Measurements from ENCODE around the gene ZNF681. TPM values are rescaled to one million over a fixed set of nuclear protein-coding genes. Genes with fewer than 3 reads are reported as not detected.
"Not testable (repeated sequence)": the region's sequence is repeated elsewhere in the genome, so short reads cannot be mapped to it uniquely, and the experiment has no call there.

Gene ZNF681
- 6.8 TPM for total RNA-seq

DNA sequence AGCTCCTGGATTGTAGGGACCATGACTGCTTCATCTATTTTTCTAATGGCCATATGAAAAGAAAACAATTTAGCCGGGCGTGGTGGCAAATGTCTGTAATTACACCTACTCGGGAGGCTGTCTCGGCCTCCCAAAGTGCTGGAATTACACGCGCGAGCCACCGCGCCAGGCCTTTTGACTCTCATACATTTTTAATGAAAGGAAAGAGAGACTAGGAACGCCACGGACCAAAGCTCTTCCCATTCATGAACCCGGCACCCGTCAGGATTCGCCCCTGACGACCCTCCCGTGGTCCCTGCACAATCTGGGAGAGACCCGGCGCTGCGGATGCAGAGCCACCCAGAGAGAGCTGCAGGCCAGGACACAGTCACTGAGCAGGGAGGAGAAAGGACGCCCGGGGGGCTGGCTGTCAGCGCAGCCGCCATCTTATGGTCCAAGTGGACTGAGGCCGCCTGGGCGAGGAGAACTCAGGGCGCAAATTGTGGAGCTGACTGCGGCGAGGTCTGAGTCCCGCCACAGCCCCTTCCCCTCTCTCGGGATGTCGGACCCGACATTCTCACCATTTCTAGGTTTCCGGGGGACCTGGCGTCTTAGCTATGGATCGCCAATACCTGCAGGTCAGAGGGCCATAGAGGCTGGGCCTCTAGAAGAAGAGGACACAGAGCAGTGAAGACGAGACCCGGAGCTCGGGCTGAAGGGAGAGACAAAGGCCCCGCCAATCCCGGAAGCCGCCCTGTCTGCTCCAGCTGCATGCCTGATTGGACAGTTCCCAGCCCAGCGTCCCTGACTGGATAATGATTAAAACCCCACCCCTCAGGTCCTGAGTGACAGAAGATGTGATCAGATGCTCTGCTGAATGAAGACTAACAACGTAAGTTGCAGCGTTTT lies at the start of gene ZNF681:
Gene ZNF681, minus strand, starts transcription at position 705 of the 888 bp plus-strand sequence. Its CDS starts 142 bp downstream, at position 563.
- peak; percentile 92 for DNase-seq (ENCODE audit: low spot score)

DNA sequence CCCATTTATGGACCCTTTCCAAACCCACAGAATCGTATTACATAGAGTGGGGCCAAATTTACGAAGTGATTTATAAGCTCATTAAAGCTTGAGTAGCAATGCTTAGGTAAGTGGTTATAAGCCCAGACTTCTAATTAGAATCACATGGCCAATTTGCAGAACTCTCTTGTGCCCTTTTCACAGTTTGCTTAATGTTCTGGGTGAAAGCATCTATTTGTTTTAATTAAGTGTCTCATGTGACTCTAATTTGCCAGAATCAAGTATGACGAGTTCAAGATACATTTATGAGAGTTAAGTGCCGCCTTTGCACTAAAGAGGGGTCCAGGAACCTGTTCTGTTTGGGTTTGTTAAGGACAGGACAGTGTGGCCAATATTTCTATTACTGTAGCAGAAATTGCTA lies 46.0 kb upstream of the ZNF681 start:
- no peak for DNase-seq (ENCODE audit: low spot score)

DNA sequence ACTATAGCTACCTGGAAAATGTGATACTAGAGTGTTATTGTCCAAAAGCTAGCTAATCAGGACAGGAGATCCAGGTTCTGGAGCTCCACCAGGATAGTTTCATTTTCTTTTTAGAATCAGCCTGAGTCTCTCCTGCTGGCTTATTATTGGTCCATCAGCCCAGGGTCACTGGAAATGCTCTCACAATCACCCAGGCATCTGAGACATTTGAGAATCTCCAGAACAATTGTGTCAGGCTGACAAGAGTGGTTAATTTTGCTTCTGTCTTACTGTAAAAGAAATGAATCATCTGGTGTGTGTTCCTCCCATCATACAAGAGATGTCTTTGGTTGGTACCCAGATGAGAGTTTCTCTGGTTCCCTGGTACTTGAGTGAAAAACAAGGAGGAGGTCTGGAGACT lies 43.6 kb upstream of the ZNF681 start:
- no peak for DNase-seq (ENCODE audit: low spot score)

DNA sequence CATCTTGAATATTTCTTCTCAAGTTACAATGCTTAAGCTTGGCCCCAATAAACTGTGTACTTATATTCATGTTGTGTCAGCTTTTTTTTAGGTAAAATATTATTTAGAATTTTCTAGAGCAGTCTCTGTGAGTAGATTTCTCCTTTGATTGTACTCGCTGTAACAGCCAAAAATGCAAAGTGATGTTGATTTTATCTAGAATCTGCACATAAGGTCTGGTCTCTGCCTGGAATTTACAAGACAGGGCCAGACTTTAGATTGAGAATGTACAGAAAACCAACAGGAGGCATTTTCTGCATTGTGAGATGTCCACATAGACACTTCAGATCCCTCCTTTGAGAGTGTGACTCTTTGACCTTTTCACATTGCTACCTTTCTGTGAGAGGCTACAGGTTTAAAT lies 43.1 kb upstream of the ZNF681 start:
- DNase-seq (ENCODE audit: low spot score), result no peak

DNA sequence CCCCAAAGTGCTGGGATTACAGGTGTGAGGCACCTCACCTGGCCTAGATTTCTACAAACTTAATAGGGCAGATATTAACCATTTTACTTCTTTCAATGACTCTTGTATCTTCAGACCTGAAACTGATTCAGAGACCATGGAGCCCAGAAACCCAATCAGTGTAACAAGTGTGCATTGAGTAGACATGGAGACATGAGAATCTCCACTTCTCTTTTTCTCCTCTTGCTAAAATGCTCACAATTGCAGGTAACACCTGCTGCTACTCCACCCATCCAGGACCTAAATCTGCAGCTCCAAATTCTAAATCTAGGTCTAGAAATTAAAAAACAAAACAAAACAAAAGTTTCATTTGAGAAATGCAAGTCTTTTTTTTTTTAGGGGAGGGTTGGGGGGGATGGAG lies 42.2 kb upstream of the ZNF681 start:
- DNase-seq (ENCODE audit: low spot score), result no peak

DNA sequence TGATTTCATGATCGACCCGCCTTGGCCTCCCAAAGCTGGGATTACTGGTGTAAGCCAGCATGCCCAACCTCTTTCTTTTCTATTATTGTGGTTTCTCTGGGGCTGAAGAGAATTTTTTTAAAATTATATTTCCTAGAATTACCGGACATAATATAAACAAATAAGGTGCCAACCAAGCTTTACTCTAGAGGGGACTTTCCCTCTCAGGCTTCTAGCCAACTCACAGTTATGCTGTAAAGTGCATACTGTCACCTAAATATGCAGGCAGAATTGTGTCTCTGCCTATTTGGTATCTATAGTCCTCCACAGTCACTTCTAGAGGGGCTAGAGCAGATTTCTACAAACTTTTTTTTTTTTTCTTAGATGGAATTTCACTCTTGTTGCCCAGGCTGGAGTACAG lies 41.6 kb upstream of the ZNF681 start:
- DNase-seq (ENCODE audit: low spot score), result no peak

DNA sequence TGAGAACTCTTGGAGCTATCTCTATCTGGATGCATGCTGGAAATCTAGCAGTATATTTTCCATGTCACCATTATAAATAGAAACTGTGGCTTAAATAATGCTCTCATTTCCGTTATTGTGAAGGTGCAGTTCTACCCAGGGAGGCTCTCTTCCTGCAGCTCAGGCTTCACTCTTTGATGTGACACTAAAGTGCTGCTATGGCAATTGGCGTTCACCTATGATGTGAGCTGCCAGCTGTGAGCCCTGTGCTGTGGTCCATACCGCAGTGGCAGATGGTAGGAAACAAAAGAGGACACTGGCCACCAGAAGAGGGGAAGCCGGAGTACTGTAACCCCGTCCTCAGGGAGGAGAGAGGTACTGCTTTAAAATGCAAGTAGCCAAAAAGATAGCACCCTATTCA lies 40.6 kb upstream of the ZNF681 start:
- DNase-seq (ENCODE audit: low spot score), result no peak

DNA sequence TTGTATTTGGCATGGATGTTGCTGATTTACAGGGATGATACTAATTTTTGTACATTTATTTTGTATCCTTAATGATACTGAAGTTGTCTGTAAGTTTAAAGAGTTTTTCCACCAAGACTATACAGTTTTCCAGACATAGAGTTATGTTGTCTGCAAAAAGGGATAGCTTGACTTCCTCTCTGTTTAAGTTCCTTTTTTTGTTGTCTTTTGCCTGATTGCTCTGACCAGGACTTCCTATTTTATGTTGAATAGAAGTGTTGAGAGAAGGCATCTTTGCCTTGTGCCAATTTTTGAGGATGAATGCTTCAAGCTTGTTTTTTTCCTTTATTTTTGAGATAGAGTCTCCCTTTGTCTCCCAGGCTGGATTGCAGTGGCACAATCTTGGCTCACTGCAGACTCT lies 36.8 kb upstream of the ZNF681 start:
- no peak for DNase-seq (ENCODE audit: low spot score)

DNA sequence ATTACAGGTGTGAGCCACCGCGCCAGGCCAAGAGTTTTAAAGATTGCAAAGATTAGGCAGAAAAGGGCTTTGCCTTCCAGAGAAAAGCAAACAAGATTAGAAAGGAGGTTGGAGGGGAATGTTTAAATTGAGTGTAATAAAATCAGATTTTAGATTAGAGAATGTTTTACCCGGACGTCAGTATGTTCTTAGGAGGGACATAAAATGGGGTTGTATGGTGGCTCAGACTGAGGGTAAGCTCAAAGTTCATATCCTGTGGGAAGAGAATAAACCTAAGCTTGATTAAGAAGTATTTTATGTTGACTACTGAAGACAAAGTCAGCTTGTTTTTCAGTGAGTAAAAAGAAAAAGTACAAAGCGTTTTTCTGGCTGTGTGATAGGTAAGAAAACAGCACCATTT lies 34.1 kb upstream of the ZNF681 start:
- no peak for DNase-seq (ENCODE audit: low spot score)

DNA sequence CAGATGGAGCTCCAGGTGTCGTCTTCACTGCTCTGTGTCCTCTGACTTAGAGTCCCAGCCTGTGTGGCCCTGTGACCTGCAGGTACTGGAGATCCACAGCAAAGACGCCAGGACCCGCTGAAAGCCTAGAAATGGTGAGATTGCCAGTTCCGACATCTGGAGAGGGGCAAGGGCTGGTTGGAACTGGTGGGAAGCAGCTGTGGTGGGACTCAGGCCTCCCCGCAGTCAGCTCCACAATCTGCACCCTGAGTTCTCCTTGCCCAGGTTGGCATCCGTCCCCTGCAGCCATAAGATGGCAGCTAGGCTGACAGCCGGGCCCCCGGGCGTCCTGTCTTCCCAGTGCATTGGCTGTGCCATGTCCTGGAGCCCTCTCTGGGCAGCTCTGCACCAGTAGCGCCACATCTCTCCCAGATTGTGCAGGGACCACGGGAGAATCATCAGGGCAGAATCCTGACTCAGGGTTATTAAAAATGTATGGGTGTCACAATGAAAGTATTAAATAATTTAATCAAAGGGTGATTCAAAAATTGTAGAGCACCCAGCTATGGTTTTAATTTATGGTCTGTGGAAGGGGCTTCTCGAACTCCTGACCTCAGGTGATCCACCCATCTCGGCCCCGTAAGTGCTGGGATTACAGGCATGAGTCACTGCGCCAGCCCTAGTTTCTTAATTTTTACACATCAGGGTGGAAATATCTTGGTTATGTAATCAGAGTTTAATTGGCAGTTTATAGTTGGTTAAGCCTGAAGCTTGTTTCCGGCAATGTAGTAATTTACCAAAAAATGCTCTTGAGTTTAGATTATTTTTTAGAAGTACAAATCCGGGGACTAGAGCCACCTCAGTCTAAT lies 32.2 kb upstream of the ZNF681 start:
- DNase-seq (ENCODE audit: low spot score), result no peak

DNA sequence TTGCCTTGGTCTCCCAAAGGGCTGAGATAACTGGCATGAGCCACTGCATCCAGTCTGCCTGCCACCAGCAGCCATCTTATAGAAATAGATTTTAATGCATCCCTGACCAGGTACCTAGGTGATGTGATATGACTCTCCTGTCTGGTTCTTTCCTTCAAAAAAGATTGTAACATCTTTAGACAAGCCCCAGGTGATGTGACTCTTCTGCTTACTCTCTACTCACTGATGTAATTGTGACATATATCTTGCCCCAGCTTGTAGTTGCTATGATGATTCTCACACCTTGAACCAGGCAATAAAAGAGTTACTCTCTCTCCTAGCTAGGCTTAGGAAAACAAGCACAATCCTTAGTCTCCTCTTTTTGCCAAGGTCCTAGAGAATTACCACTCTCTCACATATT lies 30.6 kb upstream of the ZNF681 start:
- DNase-seq (ENCODE audit: low spot score), result no peak

DNA sequence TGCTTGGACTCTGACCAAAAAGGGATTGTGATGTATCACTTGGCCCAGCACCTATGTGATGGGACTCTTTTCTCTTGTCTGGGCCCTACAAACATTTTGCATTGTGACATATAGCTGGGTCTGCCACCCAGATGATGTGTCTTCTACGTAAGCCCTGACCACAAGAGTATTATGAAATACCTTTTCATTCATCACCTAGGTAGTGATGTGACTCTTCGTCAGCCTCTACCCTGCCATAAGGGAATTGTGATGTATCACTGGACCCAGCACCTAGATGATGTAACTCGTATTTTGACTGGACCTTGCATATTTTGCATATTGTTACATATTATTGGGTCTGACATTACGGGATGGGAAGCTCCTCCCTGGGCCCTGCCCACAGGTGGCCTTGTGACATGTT lies 29.7 kb upstream of the ZNF681 start:
- no peak for DNase-seq (ENCODE audit: low spot score)

DNA sequence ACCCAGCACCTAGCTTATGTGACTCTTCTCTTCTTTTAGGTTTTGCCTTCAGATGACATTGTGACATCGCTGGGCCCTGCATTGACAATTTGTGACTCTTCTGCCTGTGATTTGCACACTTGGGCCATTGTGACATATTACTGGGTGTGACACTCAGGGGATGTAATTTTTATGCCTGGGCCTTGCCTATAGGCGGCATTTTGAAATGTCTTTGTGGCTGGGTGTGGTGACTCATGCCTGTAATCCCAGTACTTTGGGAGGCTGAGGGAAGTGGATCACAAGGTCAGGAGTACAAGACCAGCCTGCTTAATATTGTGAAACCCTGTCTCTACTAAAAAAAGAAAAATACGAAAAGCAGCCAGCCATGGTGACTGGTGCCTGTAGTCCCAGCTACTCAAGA lies 28.4 kb upstream of the ZNF681 start:
- no peak for DNase-seq (ENCODE audit: low spot score)

DNA sequence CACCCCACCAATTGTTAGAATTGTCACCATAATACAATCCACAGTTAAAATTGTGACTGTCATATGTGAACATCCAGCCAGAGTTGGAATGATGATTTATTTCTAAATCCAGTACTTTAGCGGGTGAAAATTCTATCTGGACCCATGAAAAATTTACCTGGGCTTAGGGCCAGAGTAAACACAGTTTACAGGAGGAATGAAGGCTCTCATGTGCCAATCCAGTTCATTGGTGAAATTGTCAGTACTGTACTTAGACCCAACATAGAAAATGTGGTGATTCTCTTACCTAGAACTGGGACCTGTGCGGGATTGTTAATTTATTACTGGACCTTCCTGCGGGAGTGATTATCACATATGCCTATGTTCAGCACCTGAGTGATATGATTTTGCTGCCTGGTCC lies 27.3 kb upstream of the ZNF681 start:
- DNase-seq (ENCODE audit: low spot score), result no peak

DNA sequence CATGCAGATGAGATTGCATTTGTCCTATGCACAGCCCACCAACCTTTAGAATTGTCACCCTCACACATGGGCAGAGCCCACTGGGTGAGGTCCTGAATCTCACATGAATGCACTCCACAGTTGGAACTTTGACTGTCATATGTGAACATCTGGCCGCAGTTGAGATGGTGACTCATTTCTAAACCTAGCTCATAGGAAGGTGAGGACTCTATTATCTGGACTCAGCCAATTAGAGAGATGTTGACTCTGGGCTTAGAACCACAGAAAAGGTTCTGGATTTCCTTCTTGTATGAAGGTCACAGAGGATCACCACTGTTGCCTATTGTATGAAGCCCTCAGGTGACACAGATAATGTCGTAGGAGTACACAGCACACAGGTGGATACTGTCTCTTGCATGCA lies 25.6 kb upstream of the ZNF681 start:
- no peak for DNase-seq (ENCODE audit: low spot score)

DNA sequence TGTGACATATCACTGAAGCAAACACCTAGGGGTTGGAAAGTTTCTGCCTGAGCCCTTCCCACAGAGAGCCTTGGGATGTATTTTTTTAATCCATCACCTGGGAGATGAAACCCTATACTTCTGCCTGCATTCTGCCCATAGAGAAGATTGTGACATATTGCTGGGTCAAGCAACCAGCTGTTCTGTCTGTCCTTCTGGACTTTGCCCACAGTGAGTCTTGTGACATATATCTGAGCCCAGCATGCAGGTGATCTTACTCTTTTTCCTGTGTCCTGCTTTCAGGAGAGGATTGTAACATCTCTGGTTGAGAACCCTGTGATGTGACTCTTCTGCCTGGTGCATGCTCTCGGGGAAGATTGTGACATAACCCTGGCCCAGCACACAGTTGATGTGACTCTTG lies 24.9 kb upstream of the ZNF681 start:
- no peak for DNase-seq (ENCODE audit: low spot score)

DNA sequence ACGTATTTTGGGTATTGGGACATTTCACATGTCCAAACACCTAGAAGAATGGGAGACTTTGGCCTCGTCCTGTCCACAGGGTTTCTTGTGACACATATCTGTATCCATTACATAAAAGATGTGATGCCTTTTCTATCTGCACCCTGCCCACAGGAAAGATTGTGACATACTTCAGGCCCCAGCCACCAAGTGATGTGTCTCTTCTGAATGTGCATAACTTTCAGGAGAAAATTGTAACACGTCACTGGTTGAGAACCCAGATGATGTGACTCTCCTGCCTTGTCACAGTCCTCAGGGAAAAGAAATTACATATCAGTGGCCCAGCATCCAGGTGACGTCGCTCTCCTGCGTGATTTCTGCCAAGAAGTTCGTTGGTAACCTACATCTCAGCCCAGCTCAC lies 21.0 kb upstream of the ZNF681 start:
- no peak for DNase-seq (ENCODE audit: low spot score)

DNA sequence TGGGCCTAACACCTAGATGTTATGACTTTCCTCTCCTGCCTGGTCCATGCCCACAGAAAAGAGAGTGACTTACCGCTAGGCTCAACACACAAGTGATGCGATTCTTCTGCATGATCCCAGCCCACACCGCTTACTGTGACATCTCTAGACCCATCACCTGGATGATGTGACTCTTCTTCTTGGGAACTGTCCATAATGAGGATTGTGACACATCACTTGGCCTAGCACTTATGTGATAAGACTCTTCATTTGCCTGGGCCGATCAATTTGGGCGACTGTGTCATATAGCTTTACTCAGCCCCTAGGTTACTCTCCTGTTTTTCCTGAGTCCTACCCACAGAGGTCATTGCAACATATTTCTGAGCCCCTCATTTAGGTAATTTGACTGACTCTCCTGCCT lies 19.9 kb upstream of the ZNF681 start:
- DNase-seq (ENCODE audit: low spot score), result no peak

DNA sequence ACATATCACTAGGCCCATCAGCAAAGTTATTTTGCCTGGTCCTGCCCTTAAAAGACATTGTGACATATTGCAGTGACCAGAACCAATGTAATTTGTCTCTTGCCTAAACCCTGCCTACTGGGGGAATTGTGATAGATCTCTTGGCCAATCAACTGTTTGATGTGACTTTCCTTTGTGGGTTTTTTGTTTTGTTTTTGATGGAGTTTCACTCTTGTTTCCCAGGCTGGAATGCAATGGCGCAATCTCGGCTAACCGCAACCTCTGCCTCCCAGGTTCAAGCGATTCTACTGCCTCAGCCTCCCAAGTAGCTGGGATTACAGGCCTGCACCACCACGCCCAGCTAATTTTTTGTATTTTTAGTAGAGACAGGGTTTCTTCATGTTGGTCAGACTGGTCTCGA lies 19.3 kb upstream of the ZNF681 start:
- DNase-seq (ENCODE audit: low spot score), result not testable (repeated sequence)

DNA sequence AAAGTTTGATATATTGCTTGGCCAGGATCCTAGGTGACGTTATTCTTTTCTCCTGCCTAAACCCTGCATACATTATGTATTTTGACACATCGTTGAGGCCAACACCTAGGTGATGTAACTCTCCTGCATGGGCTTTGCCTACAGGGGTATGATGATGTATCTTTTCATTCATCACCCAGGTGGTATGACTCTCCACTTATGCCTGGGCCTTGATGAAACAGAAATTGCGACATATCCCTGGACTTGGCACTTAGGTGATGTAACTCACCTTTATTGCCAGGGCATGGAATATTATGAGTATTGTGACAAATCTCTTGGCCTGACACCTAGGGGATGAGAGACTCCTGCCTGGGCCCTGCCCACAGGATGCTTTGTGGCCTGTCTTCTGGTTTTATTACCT lies 18.5 kb upstream of the ZNF681 start:
- DNase-seq (ENCODE audit: low spot score), result no peak

DNA sequence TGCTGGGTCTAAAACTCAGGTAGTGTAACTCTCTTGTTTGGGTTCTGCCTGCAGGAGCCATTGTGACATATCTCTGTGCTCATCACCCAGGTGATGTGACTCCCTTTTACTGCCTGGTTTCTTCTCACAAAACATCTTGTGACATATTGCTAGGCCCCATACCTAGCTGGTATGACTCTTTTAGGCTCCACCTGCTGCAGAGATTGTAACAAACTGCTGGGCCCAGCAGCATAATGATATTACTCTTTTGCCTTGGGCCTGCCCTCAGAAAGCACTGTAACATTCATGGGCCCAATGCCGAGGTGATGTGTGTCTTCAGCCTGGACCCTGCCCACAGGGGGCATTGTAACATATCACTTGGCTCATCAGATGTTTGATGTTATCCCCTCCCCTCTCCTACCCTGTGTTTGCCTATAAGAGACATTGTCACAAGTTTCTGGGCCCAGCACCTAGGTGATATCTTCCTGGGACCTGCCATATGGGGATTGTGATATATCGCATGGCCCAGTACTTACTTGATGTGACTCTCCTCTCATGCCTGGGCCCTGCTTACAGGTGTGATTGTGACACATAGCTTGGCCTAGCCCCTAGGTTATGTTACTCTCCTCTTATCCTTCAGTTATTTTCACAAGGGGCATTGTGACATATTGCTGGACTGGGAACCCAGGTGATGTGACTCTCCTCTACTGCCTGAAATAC lies 18.0 kb upstream of the ZNF681 start:
- DNase-seq (ENCODE audit: low spot score), result no peak

DNA sequence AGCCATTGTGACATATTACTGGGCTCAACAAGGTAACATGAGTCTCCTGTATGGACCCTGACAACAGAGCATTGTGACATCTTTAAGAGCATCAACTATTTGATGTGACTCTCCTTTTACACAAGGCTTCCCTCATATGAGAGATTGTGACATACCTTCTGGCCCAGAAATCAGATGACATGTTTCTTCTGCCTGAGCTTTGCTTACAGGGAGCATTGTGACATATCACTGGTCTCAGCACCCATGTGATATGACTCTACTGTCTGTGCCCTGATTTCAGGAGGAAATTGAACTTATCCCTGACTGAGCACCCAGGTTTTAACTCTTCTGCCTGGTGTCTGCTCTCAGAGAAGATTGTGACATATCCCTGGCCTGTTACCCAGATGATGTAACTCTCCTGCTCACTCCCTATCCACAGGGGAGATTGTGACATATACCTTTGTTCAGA lies 15.9 kb upstream of the ZNF681 start:
- no peak for DNase-seq (ENCODE audit: low spot score)
